GM12878 (cell line): ENCODE data around the gene COL18A1. TPM values are rescaled to one million over a fixed set of nuclear protein-coding genes. Genes with fewer than 3 reads are reported as not detected.

ENCODE experiments used
- ATAC-seq: fragments of 200-7000 bp; cut with Tn5 transposase; 3 replicates; pipeline ENCODE4 v1.9.1; 2020; ENCODE audit warnings: mild to moderate bottlenecking, moderate library complexity
- BruUV-seq: library from RNA; stranded (reverse); fragments of 400-500 nt; replicated peaks from 2 replicates; lab custom pipeline; 2021; lab: Mats Ljungman, UMichigan
- CTCF ChIA-PET: fragments of 300-600 bp; sonication (Branson Sonifier 250); formaldehyde crosslinking; extraction: SDS; loops from one replicate; lab custom pipeline; 2021; ENCODE audit warnings: inconsistent platforms; lab: Yijun Ruan, JAX
- POLR2A ChIA-PET: fragments of 350-600 bp; formaldehyde crosslinking; extraction: SDS; loops from one replicate; lab custom pipeline; 2021; ENCODE audit warnings: inconsistent platforms; lab: Charles Lee
- RAD21 ChIA-PET: fragments of 300-600 bp; sonication (Branson Sonifier 250); formaldehyde crosslinking; loops from one replicate; lab custom pipeline; 2023; ENCODE audit warnings: antibody characterized with exemption; ENCODE audit not compliant: unreplicated experiment; lab: Charles Lee
- SMC1A ChIA-PET: fragments of 300-600 bp; sonication (Branson Sonifier 250); formaldehyde crosslinking; loops from one replicate; lab custom pipeline; 2023; ENCODE audit not compliant: unreplicated experiment, uncharacterized antibody; lab: Charles Lee
- DNase-seq: peaks from one replicate; pipeline ENCODE4 v3.0.0-alpha.2; 2011; ENCODE audit warnings: low read depth, low spot score
- FAIRE-seq: peaks from 3 replicates; lab custom pipeline; 2011; peaks lifted over from hg19 to GRCh38; lab: Jason Lieb, UNC
- H2AFZ ChIP-seq: 2 replicates; pipeline ENCODE4 v1.6.0; 2011; ENCODE audit warnings: low read depth, low read length, control low read depth; ENCODE audit not compliant: control insufficient read depth
- H3K27ac ChIP-seq: 2 replicates; pipeline ENCODE4 v1.5.1; 2011; ENCODE audit warnings: control low read depth; ENCODE audit not compliant: control insufficient read depth, insufficient read depth
- H3K27me3 ChIP-seq, 2 experiments: replicated peaks in 1 of 2; 2 replicates each; pipeline versions ENCODE4 v1.6.0 to v1.6.1; 2011; ENCODE audit warnings: low read length in 1 of 2; ENCODE audit not compliant: control insufficient read depth in 2 of 2, insufficient read depth in 2 of 2
- H3K36me3 ChIP-seq, 2 experiments: 2 replicates each; pipeline ENCODE4 v1.5.1; 2011; ENCODE audit warnings: low read length in 1 of 2; ENCODE audit not compliant: control insufficient read depth in 2 of 2, insufficient read depth in 2 of 2
- H3K4me1 ChIP-seq: 2 replicates; pipeline ENCODE4 v1.6.1; 2011; ENCODE audit warnings: mild to moderate bottlenecking, low read length, moderate library complexity, mixed read lengths; ENCODE audit not compliant: control insufficient read depth, insufficient read depth
- H3K4me2 ChIP-seq: 2 replicates; pipeline ENCODE4 v1.6.0; 2011; ENCODE audit warnings: control low read depth; ENCODE audit not compliant: control insufficient read depth, insufficient read depth
- H3K4me3 ChIP-seq: fragments of 200-600 bp; sonication (generic); 2 replicates; pipeline ENCODE4 v1.5.1; 2016
- H3K79me2 ChIP-seq: 2 replicates; pipeline ENCODE4 v1.6.0; 2011; ENCODE audit warnings: low read length; ENCODE audit not compliant: control insufficient read depth, insufficient read depth
- H3K9ac ChIP-seq: 2 replicates; pipeline ENCODE4 v1.8.0; 2011; ENCODE audit warnings: low read length, control low read depth, mixed read lengths; ENCODE audit not compliant: control insufficient read depth, insufficient read depth
- H3K9me3 ChIP-seq: replicated peaks from 3 replicates; pipeline ENCODE4 v1.5.1; 2011; ENCODE audit warnings: mild to moderate bottlenecking, low read length; ENCODE audit not compliant: control insufficient read depth, insufficient read depth
- H4K20me1 ChIP-seq: 2 replicates; pipeline ENCODE4 v1.6.0; 2011; ENCODE audit not compliant: control insufficient read depth, insufficient read depth
- CHD4 ChIP-seq: fragments of 200-600 bp; sonication (generic); IDR thresholded peaks from 2 replicates; pipeline ENCODE4 v1.6.1; 2016; ENCODE audit warnings: mild to moderate bottlenecking
- EZH2 ChIP-seq: IDR thresholded peaks from 2 replicates; pipeline ENCODE4 v1.6.1; 2012; ENCODE audit warnings: low read depth, mild to moderate bottlenecking, control low read depth, inconsistent platforms, low read length, borderline replicate concordance; ENCODE audit not compliant: control insufficient read depth
- FOXK2 ChIP-seq: fragments of 450-650 bp; IDR thresholded peaks from 2 replicates; pipeline ENCODE4 v1.6.1; 2017; ENCODE audit warnings: mild to moderate bottlenecking, moderate library complexity
- GABPA ChIP-seq: IDR thresholded peaks from 2 replicates; pipeline ENCODE4 v1.6.1; 2014; ENCODE audit warnings: antibody characterized with exemption, low read depth, mild to moderate bottlenecking, inconsistent platforms
- HDAC2 ChIP-seq: fragments of 200-600 bp; sonication (generic); IDR thresholded peaks from 2 replicates; pipeline ENCODE4 v1.6.1; 2017
- PAX5 ChIP-seq: IDR thresholded peaks from 2 replicates; pipeline ENCODE4 v1.6.1; 2011; ENCODE audit warnings: low read depth, low read length, borderline replicate concordance
- YBX1 ChIP-seq: fragments of 450-650 bp; IDR thresholded peaks from 2 replicates; pipeline ENCODE4 v1.6.1; 2016; ENCODE audit warnings: antibody characterized with exemption
- YY1 ChIP-seq: IDR thresholded peaks from 2 replicates; pipeline ENCODE4 v1.6.1; 2011; ENCODE audit warnings: low read depth, mild to moderate bottlenecking, low read length
- WGBS: methylation state at CpG from one replicate; pipeline ENCODE4 v1.1.6; 2016; ENCODE audit warnings: low lambda C conversion rate; ENCODE audit not compliant: insufficient replicate concordance, insufficient coverage; ENCODE audit errors: missing lambda C conversion rate; 5-methylcytosine and 5-hydroxymethylcytosine counted together
- in situ Hi-C: fragments of 300-500 bp; cut with MboI; formaldehyde crosslinking; loops from 9 replicates; pipeline ENCODE4 v1.14.3; 2018; ENCODE audit warnings: mixed read lengths
- intact Hi-C: fragments of 100-400 bp; cut with micrococcal nuclease; formaldehyde crosslinking; loops from one replicate; pipeline ENCODE4 v1.14.2; 2022; ENCODE audit not compliant: unreplicated experiment
- polyA plus RNA-seq, 11 experiments: library from polyadenylated mRNA; depleted of rRNA in 4 of 11; unstranded in 6 of 11; stranded (reverse) in 5 of 11; fragments of >200 nt; fragmentation: Nextera tagmentation in 4 of 11; fragmentation: Illumina TruSeq in 1 of 11; extraction: Ambion mirVana in 4 of 11; extraction: Trizol in 1 of 11; gene quantifications; 1 replicate in 1 of 11; 2 replicates in 10 of 11; pipeline versions ENCODE4 v1.2.1 to v1.2.3, GENCODE V29; 2011 to 2016; ENCODE audit warnings: inconsistent platforms in 2 of 11, missing spikeins in 2 of 11, low read depth in 1 of 11
- total RNA-seq, 4 experiments: library from RNA; depleted of rRNA in 3 of 4; stranded (reverse); fragments of >200 nt in 3 of 4; fragmentation: Illumina TruSeq in 1 of 4; extraction: Trizol in 1 of 4; gene quantifications; 2 replicates each; pipeline versions ENCODE4 v1.2.1 to v1.2.3, GENCODE V29; 2013 to 2021
- TF ChIP-seq, protein P1 (sequence below): IDR thresholded peaks from 2 replicates; pipeline ENCODE4 v1.6.1; 2012; ENCODE audit warnings: low read depth, low read length, improper control_type of control experiment
- TF ChIP-seq, protein P2 (sequence below): fragments of 450-650 bp; IDR thresholded peaks from 2 replicates; pipeline ENCODE4 v1.6.1; 2018; ENCODE audit warnings: borderline replicate concordance, mild to moderate bottlenecking; ENCODE audit not compliant: partially characterized antibody
- TF ChIP-seq, protein P3 (sequence below): fragments of 450-650 bp; IDR thresholded peaks from 2 replicates; pipeline ENCODE4 v1.6.1; 2017; ENCODE audit warnings: mild to moderate bottlenecking, moderate library complexity
- TF ChIP-seq, protein P4 (sequence below), 3 experiments: IDR thresholded peaks in 2 of 3; conservative IDR thresholded peaks in 1 of 3; 2 replicates each; pipeline ENCODE4 v1.5.1; 2011; ENCODE audit warnings: low read depth in 3 of 3, low read length in 3 of 3, mild to moderate bottlenecking in 3 of 3, control low read depth in 2 of 3, moderate library complexity in 2 of 3, inconsistent platforms in 1 of 3, mixed read lengths in 1 of 3; ENCODE audit not compliant: control insufficient read depth in 2 of 3, insufficient read depth in 1 of 3; ENCODE audit errors: extremely low read depth in 1 of 3

Gene COL18A1
- total and polyA plus RNA-seq, 10 of the 15 experiments (the other 5 are each of a cell fraction or from before 2014, with no cell fraction given), result under 0.01 to 0.49 (median 0.09) TPM; not detected in 3

DNA sequence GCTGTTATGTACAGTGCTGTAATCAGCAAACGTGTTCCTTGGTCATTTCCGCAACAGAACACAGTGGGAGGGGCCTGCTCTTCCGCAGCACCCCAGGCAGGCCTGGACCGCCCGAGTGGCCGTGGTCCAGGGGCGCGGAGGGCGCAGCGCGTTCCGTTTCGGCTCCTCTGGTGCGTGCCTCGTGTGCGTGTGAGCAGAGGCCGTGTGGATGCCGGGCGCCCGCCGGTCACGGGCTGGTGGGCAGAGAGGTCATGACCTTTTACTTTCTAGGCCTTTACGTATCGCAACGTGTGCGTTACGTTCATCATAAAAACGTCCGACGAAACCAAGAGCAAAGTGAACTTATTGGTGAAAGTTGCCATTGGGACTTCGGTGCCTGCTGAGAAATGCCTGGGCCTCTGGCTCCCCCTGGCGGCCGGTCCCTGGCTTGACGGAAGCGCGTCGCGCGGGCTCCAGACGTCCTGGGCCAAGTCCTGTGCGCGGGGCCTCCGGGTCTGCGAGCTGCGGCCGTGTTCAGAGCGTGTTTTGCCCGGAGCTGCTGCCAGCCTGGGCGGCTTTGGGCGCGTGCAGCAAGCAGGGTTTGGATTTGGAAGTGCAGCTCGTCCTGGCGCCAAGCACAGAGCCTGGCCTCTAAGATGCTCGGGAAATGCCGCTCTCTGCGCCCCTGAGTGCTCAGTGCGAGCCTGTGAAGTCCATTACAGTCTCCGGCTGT is 34.4 kb downstream of the COL18A1 start:
- Histone ChIP-seq H3K9me3 (no peaks in the 10 kb centered on the region; the same call in 2 of the 3 replicates), H3K4me3 (no peak overlapping the region), H3K4me1 (no peaks in the 10 kb centered on the region), H3K27ac (no peak overlapping the region), H2AFZ (peak overlapping the region; percentile 44; the same call in 1 of the 2 replicates), H3K4me2 (peak overlapping the region; percentile 48; the same call in 1 of the 2 replicates), H3K36me3 (no peaks in the 10 kb centered on the region), H3K27me3 (no peaks in the 10 kb centered on the region), H3K79me2 (no peaks in the 10 kb centered on the region), H4K20me1 (no peaks in the 10 kb centered on the region), H3K9ac (no peak overlapping the region)
- DNase-seq (no peak), FAIRE-seq (peak; percentile 99), ATAC-seq (peak; percentile 98)
- SMC1A ChIA-PET, result interaction anchor here (1.0 to 2.4 kb wide), 2 partner anchors 147 to 299 kb away, joined by 5 to 11 read pairs; no protein-coding TSS in a partner anchor
- intact Hi-C loops (loop anchor here (1.0 kb wide), 2 partner anchors 147 to 299 kb away; no protein-coding TSS in a partner anchor), in situ Hi-C loops (no loop called here)
- WGBS, result 12% methylated on average over 58 of the region's 58 CpGs
- RAD21 ChIA-PET, result interaction anchor here (0.9 to 3.0 kb wide), 3 partner anchors 146 to 301 kb away, joined by 3 to 19 read pairs (median 6); no protein-coding TSS in a partner anchor
- BruUV-seq, result no TSS peak
- CTCF ChIA-PET, result interaction anchor here (0.8 to 2.6 kb wide), 6 partner anchors 147 to 380 kb away, joined by 3 to 20 read pairs (median 4); no protein-coding TSS in a partner anchor
- POLR2A ChIA-PET, result no interaction called here
- TF ChIP-seq, protein P1, sequence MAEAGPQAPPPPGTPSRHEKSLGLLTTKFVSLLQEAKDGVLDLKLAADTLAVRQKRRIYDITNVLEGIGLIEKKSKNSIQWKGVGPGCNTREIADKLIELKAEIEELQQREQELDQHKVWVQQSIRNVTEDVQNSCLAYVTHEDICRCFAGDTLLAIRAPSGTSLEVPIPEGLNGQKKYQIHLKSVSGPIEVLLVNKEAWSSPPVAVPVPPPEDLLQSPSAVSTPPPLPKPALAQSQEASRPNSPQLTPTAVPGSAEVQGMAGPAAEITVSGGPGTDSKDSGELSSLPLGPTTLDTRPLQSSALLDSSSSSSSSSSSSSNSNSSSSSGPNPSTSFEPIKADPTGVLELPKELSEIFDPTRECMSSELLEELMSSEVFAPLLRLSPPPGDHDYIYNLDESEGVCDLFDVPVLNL, result no peak
- TF ChIP-seq, protein P2, sequence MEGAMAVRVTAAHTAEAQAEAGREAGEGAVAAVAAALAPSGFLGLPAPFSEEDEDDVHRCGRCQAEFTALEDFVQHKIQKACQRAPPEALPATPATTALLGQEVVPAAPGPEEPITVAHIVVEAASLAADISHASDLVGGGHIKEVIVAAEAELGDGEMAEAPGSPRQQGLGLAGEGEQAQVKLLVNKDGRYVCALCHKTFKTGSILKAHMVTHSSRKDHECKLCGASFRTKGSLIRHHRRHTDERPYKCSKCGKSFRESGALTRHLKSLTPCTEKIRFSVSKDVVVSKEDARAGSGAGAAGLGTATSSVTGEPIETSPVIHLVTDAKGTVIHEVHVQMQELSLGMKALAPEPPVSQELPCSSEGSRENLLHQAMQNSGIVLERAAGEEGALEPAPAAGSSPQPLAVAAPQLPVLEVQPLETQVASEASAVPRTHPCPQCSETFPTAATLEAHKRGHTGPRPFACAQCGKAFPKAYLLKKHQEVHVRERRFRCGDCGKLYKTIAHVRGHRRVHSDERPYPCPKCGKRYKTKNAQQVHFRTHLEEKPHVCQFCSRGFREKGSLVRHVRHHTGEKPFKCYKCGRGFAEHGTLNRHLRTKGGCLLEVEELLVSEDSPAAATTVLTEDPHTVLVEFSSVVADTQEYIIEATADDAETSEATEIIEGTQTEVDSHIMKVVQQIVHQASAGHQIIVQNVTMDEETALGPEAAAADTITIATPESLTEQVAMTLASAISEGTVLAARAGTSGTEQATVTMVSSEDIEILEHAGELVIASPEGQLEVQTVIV, result no peak
- TF ChIP-seq EZH2, result no peak
- TF ChIP-seq GABPA, result no peak
- no peak for TF ChIP-seq HDAC2
- no peak for TF ChIP-seq FOXK2
- TF ChIP-seq, protein P3, sequence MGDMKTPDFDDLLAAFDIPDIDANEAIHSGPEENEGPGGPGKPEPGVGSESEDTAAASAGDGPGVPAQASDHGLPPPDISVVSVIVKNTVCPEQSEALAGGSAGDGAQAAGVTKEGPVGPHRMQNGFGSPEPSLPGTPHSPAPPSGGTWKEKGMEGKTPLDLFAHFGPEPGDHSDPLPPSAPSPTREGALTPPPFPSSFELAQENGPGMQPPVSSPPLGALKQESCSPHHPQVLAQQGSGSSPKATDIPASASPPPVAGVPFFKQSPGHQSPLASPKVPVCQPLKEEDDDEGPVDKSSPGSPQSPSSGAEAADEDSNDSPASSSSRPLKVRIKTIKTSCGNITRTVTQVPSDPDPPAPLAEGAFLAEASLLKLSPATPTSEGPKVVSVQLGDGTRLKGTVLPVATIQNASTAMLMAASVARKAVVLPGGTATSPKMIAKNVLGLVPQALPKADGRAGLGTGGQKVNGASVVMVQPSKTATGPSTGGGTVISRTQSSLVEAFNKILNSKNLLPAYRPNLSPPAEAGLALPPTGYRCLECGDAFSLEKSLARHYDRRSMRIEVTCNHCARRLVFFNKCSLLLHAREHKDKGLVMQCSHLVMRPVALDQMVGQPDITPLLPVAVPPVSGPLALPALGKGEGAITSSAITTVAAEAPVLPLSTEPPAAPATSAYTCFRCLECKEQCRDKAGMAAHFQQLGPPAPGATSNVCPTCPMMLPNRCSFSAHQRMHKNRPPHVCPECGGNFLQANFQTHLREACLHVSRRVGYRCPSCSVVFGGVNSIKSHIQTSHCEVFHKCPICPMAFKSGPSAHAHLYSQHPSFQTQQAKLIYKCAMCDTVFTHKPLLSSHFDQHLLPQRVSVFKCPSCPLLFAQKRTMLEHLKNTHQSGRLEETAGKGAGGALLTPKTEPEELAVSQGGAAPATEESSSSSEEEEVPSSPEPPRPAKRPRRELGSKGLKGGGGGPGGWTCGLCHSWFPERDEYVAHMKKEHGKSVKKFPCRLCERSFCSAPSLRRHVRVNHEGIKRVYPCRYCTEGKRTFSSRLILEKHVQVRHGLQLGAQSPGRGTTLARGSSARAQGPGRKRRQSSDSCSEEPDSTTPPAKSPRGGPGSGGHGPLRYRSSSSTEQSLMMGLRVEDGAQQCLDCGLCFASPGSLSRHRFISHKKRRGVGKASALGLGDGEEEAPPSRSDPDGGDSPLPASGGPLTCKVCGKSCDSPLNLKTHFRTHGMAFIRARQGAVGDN, result no peak
- peak; percentile 83 for TF ChIP-seq YY1
- peak; percentile 94 for TF ChIP-seq PAX5
- TF ChIP-seq, protein P4, sequence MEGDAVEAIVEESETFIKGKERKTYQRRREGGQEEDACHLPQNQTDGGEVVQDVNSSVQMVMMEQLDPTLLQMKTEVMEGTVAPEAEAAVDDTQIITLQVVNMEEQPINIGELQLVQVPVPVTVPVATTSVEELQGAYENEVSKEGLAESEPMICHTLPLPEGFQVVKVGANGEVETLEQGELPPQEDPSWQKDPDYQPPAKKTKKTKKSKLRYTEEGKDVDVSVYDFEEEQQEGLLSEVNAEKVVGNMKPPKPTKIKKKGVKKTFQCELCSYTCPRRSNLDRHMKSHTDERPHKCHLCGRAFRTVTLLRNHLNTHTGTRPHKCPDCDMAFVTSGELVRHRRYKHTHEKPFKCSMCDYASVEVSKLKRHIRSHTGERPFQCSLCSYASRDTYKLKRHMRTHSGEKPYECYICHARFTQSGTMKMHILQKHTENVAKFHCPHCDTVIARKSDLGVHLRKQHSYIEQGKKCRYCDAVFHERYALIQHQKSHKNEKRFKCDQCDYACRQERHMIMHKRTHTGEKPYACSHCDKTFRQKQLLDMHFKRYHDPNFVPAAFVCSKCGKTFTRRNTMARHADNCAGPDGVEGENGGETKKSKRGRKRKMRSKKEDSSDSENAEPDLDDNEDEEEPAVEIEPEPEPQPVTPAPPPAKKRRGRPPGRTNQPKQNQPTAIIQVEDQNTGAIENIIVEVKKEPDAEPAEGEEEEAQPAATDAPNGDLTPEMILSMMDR (IDR thresholded peaks at IDR 0.05 in 2 of 3, conservative IDR thresholded peaks at IDR 0.05 in 1 of 3; ENCODE audit: control insufficient read depth in 2 of 3, extremely low read depth in 1 of 3, insufficient read depth in 1 of 3, low read depth in 3 of 3, low read length in 3 of 3), result peak; percentile 88 to 95 (median 93); a peak in 5 of 6 replicates
- no peak for TF ChIP-seq CHD4
- no peak for TF ChIP-seq YBX1
